HG03432 (cell line): ENCODE data around the gene SLC19A1.

Source experiments
- ATAC-seq: cut with Tn5 transposase; IDR thresholded peaks from one replicate; pipeline ENCODE4 v1.9.1; 2021; ENCODE audit warnings: mild to moderate bottlenecking, moderate library complexity; ENCODE audit not compliant: unreplicated experiment

SLC19A1 gene

GRCh38 chr21:45494851-45495680 lies 47.2 kb downstream of the SLC19A1 start:
- ATAC-seq, result no peak

DNA sequence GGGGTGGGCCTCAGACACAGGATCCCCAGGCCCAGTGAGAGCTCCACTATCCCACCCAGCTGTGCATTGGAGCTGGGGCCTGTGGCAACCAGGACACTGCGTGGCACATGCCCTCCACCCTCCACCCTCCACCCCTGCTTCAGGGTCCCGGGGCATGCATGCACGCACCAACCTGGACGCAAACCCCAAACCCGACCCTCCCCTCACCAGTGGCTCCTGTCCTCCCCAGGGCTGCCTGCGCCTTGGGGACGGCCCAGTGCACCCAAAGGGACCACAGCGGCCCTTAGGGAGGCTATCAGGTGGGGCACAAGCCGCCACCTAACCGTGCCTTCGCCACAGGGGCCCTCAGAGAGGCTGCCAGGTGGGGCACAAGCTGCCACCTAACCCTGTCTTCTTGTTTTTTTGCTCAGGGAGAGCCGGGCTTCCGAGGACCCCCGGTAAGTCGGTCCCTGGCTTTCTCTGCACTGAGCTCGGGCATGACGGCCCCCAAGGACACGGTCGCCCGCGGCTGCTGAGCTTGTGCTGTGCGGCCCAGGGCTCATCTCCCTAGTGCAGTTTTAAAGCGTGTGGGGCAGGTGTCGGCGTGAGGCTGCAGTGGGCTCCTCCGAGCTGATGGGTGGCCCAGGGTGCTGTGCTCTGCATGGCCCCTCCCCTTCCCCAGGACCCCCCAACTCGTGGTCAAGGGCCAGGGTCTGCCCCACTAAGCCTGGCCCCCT lies 47.9 kb downstream of the SLC19A1 start:
- no peak for ATAC-seq

- ATAC-seq, result no peak
Measured at GRCh38 chr21:45493401-45494001, 48.7 kb downstream of the SLC19A1 start.

GRCh38 chr21:45492765-45493164 lies 49.5 kb downstream of the SLC19A1 start:
- no peak for ATAC-seq

DNA sequence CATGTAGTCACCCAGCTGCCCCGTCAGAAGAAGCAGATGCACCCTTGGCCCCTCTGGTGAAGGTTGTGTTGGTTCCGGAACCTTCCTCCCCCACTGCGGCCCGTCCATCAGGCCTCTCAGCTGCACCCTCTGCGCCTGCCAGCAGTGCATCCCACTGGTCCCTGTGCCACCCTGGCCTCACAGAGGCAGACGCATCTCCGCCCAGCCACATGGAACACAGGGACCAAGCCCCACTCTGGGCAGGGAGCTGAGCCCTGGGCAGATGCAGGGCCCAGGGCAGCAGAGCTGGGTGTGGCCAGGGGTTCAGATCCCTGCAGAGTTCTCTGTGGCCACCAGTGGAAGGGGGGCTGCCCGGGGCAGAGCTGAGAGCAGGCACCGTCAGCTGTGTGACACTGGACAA lies 50.6 kb downstream of the SLC19A1 start:
- no peak for ATAC-seq

GRCh38 chr21:45491056-45491455 lies 51.2 kb downstream of the SLC19A1 start:
- ATAC-seq, result no peak

DNA sequence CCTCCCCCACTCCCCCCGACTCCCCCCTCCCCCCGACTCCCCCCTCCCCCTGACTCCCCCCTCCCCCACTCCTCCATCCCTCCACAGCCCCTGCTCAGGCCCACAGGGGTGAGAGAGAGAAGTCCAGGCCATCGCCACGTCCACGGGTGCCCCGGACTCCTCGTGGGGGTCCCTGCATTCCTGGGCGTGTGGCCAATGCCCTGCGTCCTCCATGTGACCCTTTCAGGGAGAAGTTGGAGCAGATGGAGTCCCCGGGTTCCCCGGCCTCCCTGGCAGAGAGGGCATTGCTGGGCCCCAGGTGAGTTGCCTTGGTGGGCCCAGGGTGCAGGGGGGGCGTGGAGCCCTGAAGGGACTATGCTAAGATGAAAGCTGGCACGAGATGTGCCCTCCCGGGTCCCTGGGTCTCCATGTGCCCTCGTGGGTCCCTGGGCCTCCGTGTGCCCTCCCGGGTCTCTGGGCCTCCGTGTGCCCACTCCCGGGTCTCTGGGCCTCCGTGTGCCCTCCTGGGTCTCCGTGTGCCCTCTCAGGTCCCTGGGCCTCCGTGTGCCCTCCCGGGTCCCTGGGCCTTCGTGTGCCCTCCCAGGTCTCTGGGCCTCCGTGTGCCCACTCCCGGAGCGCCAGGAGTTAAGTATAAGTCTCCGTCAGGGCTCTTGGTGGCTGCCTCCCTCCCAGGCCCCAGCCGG lies 52.0 kb downstream of the SLC19A1 start:
- ATAC-seq, result no peak

DNA sequence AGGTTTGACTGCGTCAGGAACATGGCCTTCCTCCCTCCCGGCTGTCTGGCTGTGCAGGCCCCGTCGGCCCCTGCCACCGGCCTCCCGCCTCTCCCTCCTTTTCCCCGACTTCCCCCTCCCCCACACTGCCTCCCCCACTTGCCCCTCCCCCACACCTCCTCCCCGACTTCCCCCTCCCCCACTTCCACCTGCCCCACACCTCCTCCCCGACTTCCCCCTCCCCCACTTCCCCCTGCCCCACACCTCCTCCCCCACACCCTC lies 52.6 kb downstream of the SLC19A1 start:
- no peak for ATAC-seq

GRCh38 chr21:45488931-45489721 lies 53.1 kb downstream of the SLC19A1 start:
- ATAC-seq, result no peak

DNA sequence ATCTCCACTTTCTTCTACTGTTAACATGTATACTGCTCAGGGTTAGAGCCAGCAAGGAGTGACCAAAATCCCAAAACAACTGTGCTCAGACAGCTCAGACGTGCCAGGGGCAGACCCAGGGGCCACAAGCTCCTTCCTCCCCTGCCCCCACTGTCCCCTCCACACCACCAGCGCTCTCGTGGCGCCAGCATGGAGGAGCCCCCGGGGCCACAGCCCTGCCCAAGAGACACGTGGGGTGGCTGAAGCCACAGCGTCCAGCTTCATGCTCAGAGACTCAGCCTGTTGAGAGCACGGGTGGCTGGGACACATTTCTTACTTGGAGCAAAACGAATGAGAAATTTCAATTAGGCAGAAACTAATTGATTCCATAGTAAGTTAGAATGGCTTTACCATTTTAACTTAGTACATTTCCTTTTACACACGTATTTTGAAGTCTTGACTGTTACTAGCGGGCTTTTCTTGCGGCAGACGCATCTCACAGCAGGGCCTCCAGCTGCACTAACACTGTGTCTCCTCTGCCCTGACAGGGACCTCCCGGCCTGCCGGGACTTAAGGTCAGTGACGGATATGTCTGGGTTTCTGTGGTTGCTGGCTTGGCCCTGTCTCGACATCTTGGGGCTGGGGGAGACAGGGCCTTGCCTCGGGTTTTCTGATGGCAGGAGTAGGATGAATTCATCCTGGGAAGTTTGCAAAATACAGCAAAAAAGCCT lies 54.2 kb downstream of the SLC19A1 start:
- no peak for ATAC-seq

GRCh38 chr21:45487161-45487806 lies 55.0 kb downstream of the SLC19A1 start:
- ATAC-seq, result no peak

- no peak for ATAC-seq
Measured at GRCh38 chr21:45486443-45487160, 55.6 kb downstream of the SLC19A1 start.

DNA sequence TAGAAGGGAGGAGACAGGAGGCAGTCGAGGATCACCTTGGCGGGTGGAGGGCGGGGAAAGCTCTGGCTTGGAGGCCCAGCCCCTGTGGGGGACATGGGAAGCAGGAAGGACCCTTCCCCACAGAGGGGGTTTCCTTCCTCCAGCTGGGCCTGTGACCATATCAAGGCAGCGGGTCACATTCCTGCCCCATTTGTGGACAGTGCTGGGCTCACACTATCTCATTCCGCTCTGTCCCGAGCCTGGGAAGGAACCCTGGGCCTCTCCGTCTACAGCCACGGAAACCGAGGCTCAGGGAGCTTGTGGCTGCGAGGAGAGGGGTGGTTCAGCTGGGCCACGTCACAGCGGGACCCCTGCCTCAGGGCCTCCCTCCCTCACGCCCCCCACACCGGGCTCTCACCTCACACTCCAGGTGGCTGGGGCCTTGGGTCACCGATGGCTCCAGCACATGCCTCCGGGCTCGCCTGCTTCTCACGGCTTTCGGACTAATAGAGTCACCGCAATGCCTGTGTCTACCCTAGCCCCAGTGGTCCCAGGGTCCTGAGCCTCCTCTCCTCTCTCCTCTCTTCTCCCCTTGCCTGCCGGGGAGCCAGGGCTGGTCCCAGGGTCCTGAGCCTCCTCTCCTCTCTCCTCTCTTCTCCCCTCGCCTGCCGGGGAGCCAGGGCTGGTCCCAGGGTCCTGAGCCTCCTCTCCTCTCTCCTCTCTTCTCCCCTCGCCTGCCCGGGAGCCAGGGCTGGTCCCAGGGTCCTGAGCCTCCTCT lies 56.4 kb downstream of the SLC19A1 start:
- ATAC-seq, result no peak

- ATAC-seq, result no peak
Measured at GRCh38 chr21:45484318-45484717, 57.9 kb downstream of the SLC19A1 start.

GRCh38 chr21:45482899-45483821 lies 59.1 kb downstream of the SLC19A1 start:
- no peak for ATAC-seq

DNA sequence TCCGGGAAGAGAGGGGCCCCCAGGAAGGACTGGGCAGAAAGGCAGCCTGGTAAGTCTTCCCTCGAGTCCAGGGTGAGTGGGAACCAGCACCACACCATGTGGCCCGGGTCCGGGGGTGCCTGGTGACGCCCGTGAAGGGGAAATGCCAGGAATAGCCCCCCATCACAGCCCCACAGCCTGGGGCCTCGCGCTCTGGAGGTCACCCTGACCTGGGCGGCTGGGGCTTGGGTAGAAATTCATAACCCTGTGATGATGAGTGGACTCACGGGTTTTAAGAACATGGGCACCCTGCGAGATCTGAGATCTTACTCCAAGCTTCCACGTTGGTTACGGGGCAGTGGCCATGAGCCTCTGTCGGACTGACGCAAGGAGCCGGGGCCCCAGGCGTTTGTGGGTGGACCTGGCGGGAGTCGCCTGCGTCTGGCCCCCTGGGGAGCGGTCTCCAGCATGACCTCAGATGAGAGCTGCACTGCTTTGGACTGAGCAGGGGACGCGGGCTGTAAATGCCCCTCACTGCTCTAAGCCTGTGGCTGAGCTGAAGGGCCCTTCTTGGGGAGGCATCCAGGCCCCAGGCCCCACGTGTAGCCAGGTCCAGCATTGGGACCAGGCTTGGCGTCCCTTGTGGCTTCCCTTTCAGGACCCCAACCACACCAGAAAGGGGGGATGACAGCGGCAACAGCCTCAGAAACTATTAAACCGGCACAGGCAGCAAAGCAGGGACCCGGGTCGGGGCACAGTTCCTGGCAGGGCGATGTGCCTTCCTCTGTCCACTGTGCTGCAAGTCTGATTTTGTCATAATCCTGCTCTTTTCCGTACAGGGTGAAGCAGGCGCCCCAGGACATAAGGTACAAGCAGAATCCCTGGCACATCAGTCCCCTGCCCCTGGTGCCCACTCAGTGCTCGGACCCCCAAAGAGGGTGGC lies 60.0 kb downstream of the SLC19A1 start:
- ATAC-seq, result no peak
